ENCODE measurements around the gene OGT.

GRCh38 chrX:71515038-71515396 is 17.9 kb upstream of the OGT start:
- no peak for TF ChIP-seq POLR2AphosphoS5 (IDR thresholded peaks at IDR 0.05; ENCODE audit: low read depth, low read length)
- no peak for TF ChIP-seq POLR2A (IDR thresholded peaks at IDR 0.05; ENCODE audit: low read depth, low read length)

All from GM12891 (cell line).